HG03520 (cell line): Measurements from ENCODE around the gene EPC1.

Source experiments
- ATAC-seq: cut with Tn5 transposase; IDR thresholded peaks from one replicate; pipeline ENCODE4 v1.9.1; 2021; ENCODE audit warnings: mild to moderate bottlenecking, moderate library complexity; ENCODE audit not compliant: unreplicated experiment

EPC1 gene

GRCh38 chr10:32340596-32341180, 6.3 kb downstream of the EPC1 start:
- ATAC-seq = no peak

- no peak for ATAC-seq
Observed at GRCh38 chr10:32338262-32338661, 8.7 kb downstream of the EPC1 start.

GRCh38 chr10:32337350-32337749, 9.6 kb downstream of the EPC1 start:
- no peak for ATAC-seq

- ATAC-seq = no peak
Observed at GRCh38 chr10:32333849-32334248, 13.1 kb downstream of the EPC1 start.

GRCh38 chr10:32332299-32332750, 14.6 kb downstream of the EPC1 start:
- ATAC-seq = peak; percentile 99

GRCh38 chr10:32331606-32332005, 15.4 kb downstream of the EPC1 start:
- no peak for ATAC-seq

- ATAC-seq = no peak
Observed at GRCh38 chr10:32330214-32330613, 16.7 kb downstream of the EPC1 start.

GRCh38 chr10:32329061-32329460, 17.9 kb downstream of the EPC1 start:
- no peak for ATAC-seq

GRCh38 chr10:32328499-32328898, 18.5 kb downstream of the EPC1 start:
- no peak for ATAC-seq

- ATAC-seq = no peak
Observed at GRCh38 chr10:32327364-32327691, 19.6 kb downstream of the EPC1 start.

GRCh38 chr10:32326680-32327363, 20.1 kb downstream of the EPC1 start:
- ATAC-seq = no peak

GRCh38 chr10:32326119-32326518, 20.8 kb downstream of the EPC1 start:
- ATAC-seq = peak; percentile 59

- ATAC-seq = no peak
Observed at GRCh38 chr10:32323051-32323450, 23.9 kb downstream of the EPC1 start.

- ATAC-seq = no peak
Observed at GRCh38 chr10:32321016-32321631, 25.8 kb downstream of the EPC1 start.

GRCh38 chr10:32318476-32318896, 28.5 kb downstream of the EPC1 start:
- peak; percentile 41 for ATAC-seq

- ATAC-seq = peak; percentile 94
Observed at GRCh38 chr10:32317795-32318357, 29.1 kb downstream of the EPC1 start.

GRCh38 chr10:32315424-32315823, 31.5 kb downstream of the EPC1 start:
- no peak for ATAC-seq

GRCh38 chr10:32314588-32314987, 32.4 kb downstream of the EPC1 start:
- no peak for ATAC-seq

- no peak for ATAC-seq
Observed at GRCh38 chr10:32308027-32308603, 38.8 kb downstream of the EPC1 start.

- ATAC-seq = no peak
Observed at GRCh38 chr10:32307609-32308008, 39.3 kb downstream of the EPC1 start.

GRCh38 chr10:32299354-32299980, 47.5 kb downstream of the EPC1 start:
- no peak for ATAC-seq
